Measurements from ENCODE around the gene SERTAD2.
A peak's percentile ranks its signal among the peaks of the same experiment; 100 is the strongest.

SERTAD2 gene

DNA sequence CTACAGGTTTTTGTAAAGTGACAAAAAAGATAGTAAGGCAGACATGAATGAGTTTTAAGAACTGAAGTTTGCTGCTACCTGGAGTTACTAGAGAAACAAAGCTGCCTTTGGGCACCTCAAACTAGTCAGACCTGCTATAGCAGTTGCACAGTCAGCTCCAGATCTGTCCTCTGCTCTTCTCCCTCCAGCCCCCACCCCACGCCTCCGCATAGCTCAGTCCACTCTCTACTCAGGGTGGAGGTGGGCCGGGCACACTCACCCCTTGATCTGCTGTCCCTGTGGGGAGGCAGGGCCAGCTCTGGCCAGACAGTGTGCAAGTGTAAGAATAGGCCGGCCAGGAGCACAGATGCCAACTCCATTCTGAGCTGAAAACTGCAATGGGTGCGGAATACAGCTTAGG, 4.1 kb downstream of the SERTAD2 start:
- no peak overlapping the region for H3K4me3 ChIP-seq (ENCODE audit: low read depth, low read length)
- TF ChIP-seq, protein P1, sequence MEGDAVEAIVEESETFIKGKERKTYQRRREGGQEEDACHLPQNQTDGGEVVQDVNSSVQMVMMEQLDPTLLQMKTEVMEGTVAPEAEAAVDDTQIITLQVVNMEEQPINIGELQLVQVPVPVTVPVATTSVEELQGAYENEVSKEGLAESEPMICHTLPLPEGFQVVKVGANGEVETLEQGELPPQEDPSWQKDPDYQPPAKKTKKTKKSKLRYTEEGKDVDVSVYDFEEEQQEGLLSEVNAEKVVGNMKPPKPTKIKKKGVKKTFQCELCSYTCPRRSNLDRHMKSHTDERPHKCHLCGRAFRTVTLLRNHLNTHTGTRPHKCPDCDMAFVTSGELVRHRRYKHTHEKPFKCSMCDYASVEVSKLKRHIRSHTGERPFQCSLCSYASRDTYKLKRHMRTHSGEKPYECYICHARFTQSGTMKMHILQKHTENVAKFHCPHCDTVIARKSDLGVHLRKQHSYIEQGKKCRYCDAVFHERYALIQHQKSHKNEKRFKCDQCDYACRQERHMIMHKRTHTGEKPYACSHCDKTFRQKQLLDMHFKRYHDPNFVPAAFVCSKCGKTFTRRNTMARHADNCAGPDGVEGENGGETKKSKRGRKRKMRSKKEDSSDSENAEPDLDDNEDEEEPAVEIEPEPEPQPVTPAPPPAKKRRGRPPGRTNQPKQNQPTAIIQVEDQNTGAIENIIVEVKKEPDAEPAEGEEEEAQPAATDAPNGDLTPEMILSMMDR (IDR thresholded peaks at IDR 0.05; ENCODE audit: borderline replicate concordance, insufficient read depth, low read depth, low read length) = no peak

DNA sequence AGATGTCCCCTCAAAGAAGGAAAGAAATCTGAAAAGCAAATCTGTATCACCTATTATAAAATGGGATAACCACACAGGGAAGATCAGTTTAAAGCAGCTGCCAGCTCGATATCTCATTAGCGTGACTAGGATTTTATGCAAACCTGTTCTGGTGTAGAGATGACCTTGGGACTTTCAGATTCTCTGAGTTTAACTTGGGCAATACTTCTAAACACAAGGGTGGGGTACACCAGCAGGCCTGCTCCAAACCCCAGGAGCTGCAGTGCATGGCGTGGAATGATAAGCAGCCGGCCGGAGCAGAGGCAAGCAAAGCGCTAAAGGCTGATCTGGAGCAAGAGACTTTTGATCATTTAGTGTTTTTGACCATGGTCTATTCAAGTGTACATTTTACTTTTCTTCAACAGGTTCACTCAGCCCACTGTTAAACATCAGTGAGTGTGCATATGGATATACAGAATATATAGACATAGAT, 4.7 kb downstream of the SERTAD2 start:
- TF ChIP-seq, protein P1 (IDR thresholded peaks at IDR 0.05; ENCODE audit: borderline replicate concordance, insufficient read depth, low read depth, low read length) = no peak
- no peak overlapping the region for H3K4me3 ChIP-seq (ENCODE audit: low read depth, low read length)

DNA sequence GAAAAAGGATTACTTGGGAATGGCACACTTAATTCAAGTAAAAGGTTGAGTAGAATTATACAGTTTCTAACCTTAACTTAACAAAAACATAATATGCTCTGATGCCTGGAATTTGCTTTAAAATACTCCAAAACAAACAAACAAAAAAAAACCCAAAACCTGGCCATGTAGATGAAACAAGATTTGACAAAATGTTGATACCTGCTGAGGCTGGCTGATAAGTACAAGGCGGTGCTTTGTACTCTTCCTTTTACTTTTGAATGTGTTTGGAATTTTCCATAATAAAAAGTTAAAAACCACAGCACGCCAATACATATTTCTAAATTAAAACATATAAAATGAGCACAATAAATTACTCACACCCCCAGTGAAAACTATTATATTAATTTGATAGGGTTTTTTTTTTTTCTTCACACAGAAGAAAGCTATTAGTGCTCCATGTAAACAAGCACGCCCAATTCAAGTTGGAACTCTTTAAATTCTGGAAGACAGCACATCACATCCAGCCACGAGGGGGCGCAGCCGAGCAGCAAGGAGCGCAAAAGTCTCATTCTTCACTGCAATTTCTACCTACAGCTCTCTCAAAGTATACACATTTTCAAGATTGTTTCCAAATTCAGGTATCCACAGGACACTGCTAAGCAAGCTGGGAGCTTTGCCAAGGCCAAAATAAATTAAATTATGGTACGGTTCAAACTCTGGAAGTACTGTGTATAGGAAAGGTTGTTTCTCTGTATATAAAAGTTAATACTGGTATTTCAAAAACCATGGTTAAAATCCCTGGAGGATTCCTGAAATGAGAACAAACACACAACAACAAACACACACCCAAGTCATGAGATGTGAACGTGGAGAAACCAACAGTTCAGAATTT, 7.5 kb downstream of the SERTAD2 start:
- no peak overlapping the region for H3K4me3 ChIP-seq (ENCODE audit: low read depth, low read length)
- TF ChIP-seq, protein P1 (IDR thresholded peaks at IDR 0.05; ENCODE audit: borderline replicate concordance, insufficient read depth, low read depth, low read length) = peak; percentile 88

DNA sequence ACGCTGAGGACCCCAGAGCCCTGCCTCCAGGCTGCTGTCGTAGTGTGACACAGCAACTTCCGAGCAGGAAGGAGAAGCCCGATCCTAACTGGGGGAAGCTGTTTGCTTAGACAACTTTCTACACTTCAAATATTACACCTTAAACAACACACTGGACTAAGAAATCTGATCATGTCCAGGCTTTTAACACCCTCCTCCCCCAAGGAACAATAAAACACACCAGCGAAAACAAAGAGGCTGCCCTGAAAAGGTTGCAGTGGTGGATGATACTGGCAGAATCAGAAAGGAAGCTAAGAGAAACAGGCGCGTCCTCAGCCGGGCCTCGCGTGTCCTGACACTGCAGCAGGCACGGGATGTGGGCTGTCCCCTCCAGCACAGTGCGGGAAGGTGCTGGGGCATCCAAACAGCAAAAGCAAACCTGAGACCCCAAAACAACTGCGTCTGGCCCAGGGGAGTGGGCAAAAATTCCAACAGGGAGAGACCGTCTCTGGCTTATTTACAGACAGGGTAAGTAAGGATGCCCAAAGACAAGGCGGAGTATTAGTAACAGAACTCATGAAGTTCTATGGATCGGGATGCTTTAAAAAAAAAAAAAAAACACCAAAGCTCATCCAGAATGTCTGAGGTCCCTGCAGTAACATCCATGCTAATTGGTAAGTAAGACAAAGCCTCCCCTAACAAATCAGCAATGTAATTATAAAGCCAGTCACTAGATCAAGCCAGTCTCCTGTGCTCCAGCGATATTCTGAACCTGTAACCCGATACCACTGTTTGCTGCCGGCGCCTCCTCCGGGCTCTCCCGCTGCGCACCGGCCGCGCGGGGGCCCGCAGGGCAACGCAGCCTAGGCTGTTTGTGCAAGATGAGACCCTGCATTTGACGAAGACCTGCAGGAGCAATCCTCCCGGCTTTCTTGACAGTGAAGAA, 9.0 kb downstream of the SERTAD2 start:
- TF ChIP-seq, protein P1 (IDR thresholded peaks at IDR 0.05; ENCODE audit: borderline replicate concordance, insufficient read depth, low read depth, low read length) = no peak; the same call in 1 of the 2 replicates

DNA sequence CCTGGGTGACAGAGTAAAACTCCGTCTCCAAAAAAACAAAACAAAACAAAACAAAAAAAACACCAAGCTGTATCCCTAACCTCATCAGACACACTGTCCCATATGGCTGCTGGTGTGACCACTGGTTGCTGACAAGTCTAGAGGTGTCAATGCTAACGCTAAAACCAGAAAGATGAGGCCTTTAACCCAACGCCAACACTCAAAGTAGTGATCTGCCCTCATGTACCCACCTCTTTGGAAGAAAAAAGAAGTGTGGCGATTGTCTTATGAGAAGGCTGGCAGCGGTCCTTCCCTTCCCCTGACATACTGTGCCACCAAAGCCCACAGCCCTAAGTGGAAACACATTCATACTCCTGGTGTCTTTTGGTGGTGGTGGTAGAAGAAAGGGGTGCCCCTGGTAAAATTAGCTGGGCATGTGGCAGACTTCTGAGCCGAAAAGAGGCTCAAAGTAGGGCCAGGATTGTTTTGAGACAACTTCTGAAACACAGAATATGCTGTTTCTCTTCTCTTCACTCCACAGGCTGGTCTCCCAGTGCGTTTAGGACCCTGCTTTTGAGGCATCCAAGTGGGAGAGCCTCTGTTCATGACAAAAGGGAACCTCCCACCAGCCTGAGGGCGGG, 9.8 kb downstream of the SERTAD2 start:
- TF ChIP-seq, protein P1 (IDR thresholded peaks at IDR 0.05; ENCODE audit: borderline replicate concordance, insufficient read depth, low read depth, low read length) = no peak
- H3K4me3 ChIP-seq (ENCODE audit: low read depth, low read length) = peak overlapping the region; percentile 2

More for the DNA sequence above, 9.0 kb downstream of the SERTAD2 start:
- peak overlapping the region; percentile 46 for H3K4me3 ChIP-seq (ENCODE audit: low read depth, low read length)

DNA sequence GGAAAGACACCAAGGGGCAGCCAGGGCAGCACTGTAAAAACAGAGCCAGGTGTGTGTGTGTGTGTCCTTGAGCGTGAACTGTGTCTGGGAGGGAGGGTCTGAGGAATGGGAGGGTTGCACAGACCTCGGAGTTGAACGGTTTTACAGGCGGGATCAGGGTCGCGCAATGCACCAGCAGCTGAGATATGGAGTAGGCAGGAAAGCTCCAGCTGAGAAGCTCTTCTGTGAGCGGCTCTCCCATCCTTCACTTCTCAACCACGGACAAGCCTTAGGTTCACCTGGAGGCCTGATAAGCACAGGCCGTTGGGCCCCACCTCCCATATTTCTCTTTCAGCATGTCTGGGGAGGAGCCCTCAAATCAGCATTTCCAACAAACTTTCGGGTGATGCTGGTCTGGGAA, 12.1 kb downstream of the SERTAD2 start:
- TF ChIP-seq, protein P1 (IDR thresholded peaks at IDR 0.05; ENCODE audit: borderline replicate concordance, insufficient read depth, low read depth, low read length) = no peak
- no peak overlapping the region for H3K4me3 ChIP-seq (ENCODE audit: low read depth, low read length)

Measured in GM12875 (cell line).